ENCODE data around the gene CTNS. TPM values are rescaled to one million over a fixed set of nuclear protein-coding genes. Genes with fewer than 3 reads are reported as not detected.

The CTNS gene
- total RNA-seq, 1 experiment from 2014 or later: 7.1 TPM

DNA sequence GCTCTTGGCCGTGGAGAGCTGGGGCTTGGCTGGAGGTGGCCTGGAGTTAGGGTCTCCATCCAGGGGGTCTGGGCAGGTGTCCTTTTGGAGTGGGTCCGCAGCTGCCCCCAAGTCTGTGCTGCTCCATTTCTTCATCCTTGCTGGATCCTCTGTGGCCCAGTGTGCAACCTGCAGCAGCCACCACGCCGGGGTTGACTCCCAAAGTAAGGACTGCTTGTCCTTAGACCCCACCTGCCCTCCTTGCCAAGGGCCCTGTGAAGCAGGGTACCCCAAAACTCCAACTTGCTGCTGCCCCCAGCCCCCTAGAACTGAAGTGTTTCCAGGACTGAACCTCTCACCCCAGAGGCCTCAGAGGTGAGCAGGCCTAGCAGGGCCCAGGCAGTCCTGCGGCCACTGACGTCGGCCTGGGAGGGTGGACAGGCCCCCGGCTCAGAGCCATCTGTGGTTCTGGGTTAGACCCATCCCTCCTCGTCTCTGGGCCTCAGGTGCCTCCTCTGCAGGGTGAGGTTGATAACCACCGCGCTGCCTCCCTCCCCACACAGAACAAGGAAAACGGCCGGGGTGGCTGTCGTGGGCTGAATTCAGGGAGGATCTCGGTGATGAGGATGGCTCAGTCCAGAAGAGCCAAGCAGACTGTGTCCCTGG lies 44.2 kb upstream of the CTNS start:
- intact Hi-C loops (cut with micrococcal nuclease): no loop called here
- BruUV-seq (replicated peaks): no TSS peak
- no peak for DNase-seq (ENCODE audit: unreplicated experiment)
- Mint-ChIP-seq H3K27me3 (ENCODE audit: insufficient read depth, unreplicated experiment) (no peaks in the 10 kb centered on the region), H3K27ac (ENCODE audit: low read depth, unreplicated experiment) (no peak overlapping the region), H3K9me3 (ENCODE audit: unreplicated experiment) (no peaks in the 10 kb centered on the region), H3K36me3 (ENCODE audit: insufficient read depth, unreplicated experiment) (peaks cover 5% of the 10 kb centered on the region), H3K4me1 (ENCODE audit: insufficient read depth, unreplicated experiment) (peaks cover 6% of the 10 kb centered on the region), H3K4me3 (ENCODE audit: unreplicated experiment) (no peak overlapping the region)
- CTCF ChIA-PET: interaction anchor here (0.7 kb wide), 1 partner anchor 38 kb away, joined by 3 read pairs; no protein-coding TSS in a partner anchor
- TF ChIP-seq CTCF (IDR thresholded peaks at IDR 0.05; ENCODE audit: unreplicated experiment): no peak
- POLR2A ChIA-PET: no interaction called here

DNA sequence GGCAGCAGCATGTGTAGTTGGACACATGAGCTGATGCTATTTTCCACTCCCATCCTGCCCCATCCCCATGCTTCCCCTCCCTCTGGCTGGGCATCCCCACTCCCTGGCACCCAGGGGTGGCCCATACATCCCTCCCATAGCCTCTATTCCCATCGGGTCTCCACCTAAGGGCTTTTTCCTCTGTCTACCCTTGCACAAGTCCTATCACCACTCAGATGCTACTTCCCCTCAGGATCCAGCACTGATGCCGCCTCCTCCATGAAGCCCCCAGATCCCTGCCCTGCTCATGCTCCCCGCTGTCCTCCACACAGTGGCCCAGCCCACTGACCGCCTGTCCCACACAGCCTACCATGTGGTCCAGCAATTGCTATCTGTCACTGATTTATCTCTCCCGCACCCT lies 43.2 kb upstream of the CTNS start:
- H3K4me3 Mint-ChIP-seq (ENCODE audit: unreplicated experiment): no peak overlapping the region
- no TSS peak for BruUV-seq (replicated peaks)
- intact Hi-C loops (cut with micrococcal nuclease): no loop called here
- no peak for DNase-seq (ENCODE audit: unreplicated experiment)
- no peaks in the 10 kb centered on the region for H3K9me3 Mint-ChIP-seq (ENCODE audit: unreplicated experiment)
- no peak overlapping the region for H3K27ac Mint-ChIP-seq (ENCODE audit: low read depth, unreplicated experiment)
- no peaks in the 10 kb centered on the region for H3K27me3 Mint-ChIP-seq (ENCODE audit: insufficient read depth, unreplicated experiment)
- CTCF ChIA-PET: no interaction called here
- POLR2A ChIA-PET: no interaction called here
- peaks cover 5% of the 10 kb centered on the region for H3K36me3 Mint-ChIP-seq (ENCODE audit: insufficient read depth, unreplicated experiment)
- peaks cover 6% of the 10 kb centered on the region for H3K4me1 Mint-ChIP-seq (ENCODE audit: insufficient read depth, unreplicated experiment)
- TF ChIP-seq CTCF (IDR thresholded peaks at IDR 0.05; ENCODE audit: unreplicated experiment): no peak

DNA sequence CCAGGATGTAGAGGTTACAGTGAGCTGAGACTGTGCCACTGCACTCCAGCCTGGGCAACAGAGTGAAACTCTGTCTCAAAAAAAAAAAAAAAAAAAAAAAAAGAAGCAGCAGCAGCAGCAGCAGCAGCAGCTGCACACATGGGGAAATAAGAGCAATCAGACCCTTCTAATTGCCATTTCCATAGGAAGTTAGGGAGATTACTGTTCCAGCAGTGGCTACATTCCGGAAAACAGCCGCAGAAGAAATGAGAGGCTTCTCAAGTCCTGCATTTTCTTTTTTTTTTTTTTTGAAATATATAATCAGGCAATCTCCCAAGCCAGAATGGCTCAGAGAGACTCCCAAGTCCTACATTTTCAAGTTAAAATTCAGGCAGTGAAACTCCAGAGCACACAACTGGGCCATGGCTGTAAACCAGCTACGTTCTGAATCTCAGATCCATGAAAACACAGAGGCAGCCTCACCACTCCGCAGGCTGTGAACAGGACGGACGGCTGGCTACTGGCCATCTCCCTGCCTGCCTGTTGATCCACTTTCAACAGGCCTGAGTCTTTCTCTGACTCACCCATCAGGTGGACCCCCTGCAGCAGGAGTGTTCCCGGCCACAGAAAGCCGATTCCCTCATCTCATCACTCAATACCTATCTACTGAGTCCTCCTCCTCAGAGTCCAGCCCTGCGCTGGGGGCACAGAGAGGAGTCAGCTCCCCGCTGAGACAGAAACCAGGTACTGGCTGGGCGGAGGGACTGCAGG lies 42.3 kb upstream of the CTNS start:
- DNase-seq (ENCODE audit: unreplicated experiment): no peak
- no peak for TF ChIP-seq CTCF (IDR thresholded peaks at IDR 0.05; ENCODE audit: unreplicated experiment)
- H3K27me3 Mint-ChIP-seq (ENCODE audit: insufficient read depth, unreplicated experiment): no peaks in the 10 kb centered on the region
- peaks cover 6% of the 10 kb centered on the region for H3K4me1 Mint-ChIP-seq (ENCODE audit: insufficient read depth, unreplicated experiment)
- POLR2A ChIA-PET: no interaction called here
- no peaks in the 10 kb centered on the region for H3K9me3 Mint-ChIP-seq (ENCODE audit: unreplicated experiment)
- no peak overlapping the region for H3K4me3 Mint-ChIP-seq (ENCODE audit: unreplicated experiment)
- intact Hi-C loops (cut with micrococcal nuclease): no loop called here
- CTCF ChIA-PET: no interaction called here
- peaks cover 5% of the 10 kb centered on the region for H3K36me3 Mint-ChIP-seq (ENCODE audit: insufficient read depth, unreplicated experiment)
- no TSS peak for BruUV-seq (replicated peaks)
- no peak overlapping the region for H3K27ac Mint-ChIP-seq (ENCODE audit: low read depth, unreplicated experiment)

- Mint-ChIP-seq H3K27me3 (ENCODE audit: insufficient read depth, unreplicated experiment) (no peaks in the 10 kb centered on the region), H3K9me3 (ENCODE audit: unreplicated experiment) (no peaks in the 10 kb centered on the region)
Measured at GRCh38 chr17:3594976-3595375, 41.6 kb upstream of the CTNS start.

More at GRCh38 chr17:3594976-3595375, 41.6 kb upstream of the CTNS start:
- ChIA-PET CTCF (interaction anchor here (0.5 kb wide), 1 partner anchor 722 kb away, joined by 4 read pairs; no protein-coding TSS in a partner anchor), POLR2A (no interaction called here)
- no peaks in the 10 kb centered on the region for H3K4me1 Mint-ChIP-seq (ENCODE audit: insufficient read depth, unreplicated experiment)
- peaks cover under 1% of the 10 kb centered on the region for H3K36me3 Mint-ChIP-seq (ENCODE audit: insufficient read depth, unreplicated experiment)
- no TSS peak for BruUV-seq (replicated peaks)
- H3K4me3 Mint-ChIP-seq (ENCODE audit: unreplicated experiment): no peak overlapping the region
- H3K27ac Mint-ChIP-seq (ENCODE audit: low read depth, unreplicated experiment): no peak overlapping the region
- no peak for DNase-seq (ENCODE audit: unreplicated experiment)
- intact Hi-C loops (cut with micrococcal nuclease): no loop called here
- TF ChIP-seq CTCF (IDR thresholded peaks at IDR 0.05; ENCODE audit: unreplicated experiment): no peak

Data from MCF 10A (cell line).